ENCODE results near the gene BEND4.
"Not testable (repeated sequence)": the region's sequence is repeated elsewhere in the genome, so short reads cannot be mapped to it uniquely, and the experiment has no call there.

BEND4 gene

DNA sequence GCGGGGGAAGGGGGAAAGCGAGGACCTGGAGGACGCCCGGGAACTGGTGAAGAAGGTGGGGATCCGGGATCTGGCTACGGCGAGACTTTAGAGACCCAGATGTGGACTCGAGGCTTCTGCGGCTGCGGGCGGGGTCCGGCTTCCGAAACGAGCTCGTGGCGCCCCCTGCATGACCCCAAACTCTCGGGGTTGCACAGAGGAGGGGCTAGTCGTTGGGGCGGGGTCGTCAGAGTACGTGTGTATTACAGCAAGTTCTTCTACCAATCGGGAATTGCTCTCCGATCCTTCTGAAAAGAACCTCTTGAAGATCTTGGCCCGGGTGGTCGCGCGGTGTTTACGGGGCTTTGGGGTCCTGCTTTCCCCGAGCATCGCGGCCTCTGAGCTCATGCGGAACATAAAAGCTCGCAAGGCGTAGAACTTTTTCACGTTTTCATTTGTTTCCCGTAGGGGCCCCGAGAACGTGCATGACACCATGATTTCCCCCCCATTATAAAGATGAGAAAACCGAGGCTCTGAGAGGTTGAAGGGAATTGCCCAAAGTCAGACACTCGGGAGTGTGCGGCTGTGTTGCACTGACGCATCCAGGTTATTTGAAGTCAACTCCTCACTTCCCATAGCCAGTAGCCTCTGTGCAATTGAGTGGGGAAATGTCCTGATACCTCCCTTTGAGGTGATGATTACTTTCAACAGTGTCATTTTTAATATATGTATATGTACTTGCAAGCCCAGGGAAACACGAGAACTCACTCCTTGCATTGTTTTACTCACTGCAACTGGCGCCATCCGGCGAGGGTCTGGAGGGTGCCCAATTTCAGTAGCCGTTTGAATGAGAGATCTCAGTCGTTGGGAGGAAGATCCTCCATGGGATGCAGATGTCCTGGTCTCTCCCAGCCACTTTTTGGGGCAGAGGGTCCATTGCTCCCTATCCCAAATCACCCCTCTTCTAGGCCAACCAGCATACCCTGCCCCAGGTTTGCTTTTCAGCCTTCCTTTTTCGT is at the start of gene BEND4:
Gene BEND4, minus strand, starts transcription at position 149 of the 998 bp plus-strand sequence. CDS start 512 bp downstream, outside the sequence.
- DNase-seq: no peak

GRCh38 chr4:42197341-42197740 is 44.9 kb upstream of the BEND4 start:
- DNase-seq: no peak

DNA sequence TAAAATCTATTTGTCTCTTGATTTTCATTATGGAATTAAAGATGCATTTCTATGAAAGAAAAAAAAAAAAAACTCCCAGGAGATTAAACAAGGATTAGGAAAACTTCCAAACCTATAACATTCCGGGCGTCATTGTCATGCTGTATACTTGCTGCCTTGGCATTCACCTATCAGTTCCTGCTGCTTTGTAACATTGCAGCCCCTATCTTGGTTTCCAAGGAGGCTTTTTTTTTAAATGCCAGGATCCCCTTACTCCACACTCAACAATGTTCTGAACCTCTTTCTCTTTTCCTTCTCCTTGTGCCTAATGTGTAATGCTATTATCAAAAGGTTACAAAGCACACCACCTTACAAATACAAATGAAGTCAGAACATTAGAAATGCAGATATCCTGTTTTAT is 20.5 kb upstream of the BEND4 start:
- DNase-seq: no peak

GRCh38 chr4:42172128-42172790 is 19.8 kb upstream of the BEND4 start:
- DNase-seq: no peak

- no peak for DNase-seq
These were observed 15.3 kb upstream of the BEND4 start for GRCh38 chr4:42167709-42168108.

DNA sequence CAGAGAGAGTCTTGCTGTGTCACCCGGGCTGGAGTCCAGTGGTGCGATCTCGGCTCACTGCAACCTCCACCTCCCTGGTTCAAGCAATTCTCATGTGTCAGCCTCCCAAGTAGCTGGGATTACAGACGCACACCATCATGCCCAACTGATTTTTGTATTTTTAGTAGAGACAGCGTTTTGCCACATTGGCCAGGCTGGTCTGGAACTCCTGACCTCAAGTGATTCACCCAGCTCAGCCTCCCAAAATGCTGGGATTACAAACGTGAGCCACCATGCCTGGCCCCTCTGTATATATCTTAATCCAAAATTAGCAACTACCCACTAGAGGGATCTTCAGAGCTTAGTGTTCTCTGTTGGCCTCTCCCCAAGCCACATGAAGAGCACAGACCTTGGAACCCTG is 13.7 kb upstream of the BEND4 start:
- not testable (repeated sequence) for DNase-seq

GRCh38 chr4:42159271-42160001 is 7.0 kb upstream of the BEND4 start:
- no peak for DNase-seq

GRCh38 chr4:42151568-42152506 is 618 bp downstream of the BEND4 start:
- no peak for DNase-seq

DNA sequence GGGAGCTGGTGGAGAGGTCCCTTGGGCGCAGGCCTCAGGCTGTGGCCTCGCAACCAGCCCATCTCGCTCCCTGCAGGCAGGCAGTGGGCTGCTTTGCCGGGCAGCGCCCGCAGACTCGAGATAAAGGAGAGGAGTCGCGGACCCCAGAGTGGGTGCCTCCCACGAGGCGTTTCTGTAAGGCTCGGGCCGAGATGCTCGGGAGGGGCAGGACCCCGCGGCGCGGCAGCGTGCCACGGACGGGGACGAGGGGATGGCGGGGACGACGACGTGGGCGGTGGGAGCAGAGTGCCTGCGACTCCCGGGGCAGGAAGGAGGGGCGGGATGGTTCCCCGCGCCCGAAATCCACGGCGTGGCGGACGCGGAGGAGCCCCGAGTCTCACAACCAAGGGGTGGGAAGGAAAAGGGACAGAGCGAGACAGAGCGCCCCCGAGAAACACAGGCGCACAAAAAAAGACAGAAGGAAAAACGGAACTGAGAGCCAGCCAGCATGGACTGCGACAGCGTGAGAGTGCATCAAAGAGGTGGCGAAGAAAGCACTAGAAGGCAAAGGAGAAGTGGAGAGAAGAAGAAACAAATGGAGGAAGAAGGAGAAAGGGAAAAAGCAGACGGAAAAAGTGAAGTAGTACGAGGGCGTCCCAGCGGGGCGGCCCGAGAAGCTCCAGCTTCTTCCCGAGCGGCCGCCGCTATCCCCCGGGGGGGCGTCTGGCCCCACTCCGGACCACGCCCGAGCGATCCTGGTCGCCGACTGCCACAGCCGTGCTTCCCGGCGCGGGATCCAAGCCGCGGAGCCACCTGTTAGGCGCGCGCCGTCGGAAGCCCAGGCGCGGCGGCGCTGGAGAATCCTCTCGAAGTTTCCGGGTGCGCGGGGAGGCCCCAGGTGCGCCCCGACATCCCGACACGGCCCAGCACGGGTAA is 1.5 kb downstream of the BEND4 start:
- no peak for DNase-seq

- DNase-seq: no peak
These were observed 3.5 kb downstream of the BEND4 start for GRCh38 chr4:42149004-42149403.

- no peak for DNase-seq
These were observed 4.0 kb downstream of the BEND4 start for GRCh38 chr4:42148425-42148824.

DNA sequence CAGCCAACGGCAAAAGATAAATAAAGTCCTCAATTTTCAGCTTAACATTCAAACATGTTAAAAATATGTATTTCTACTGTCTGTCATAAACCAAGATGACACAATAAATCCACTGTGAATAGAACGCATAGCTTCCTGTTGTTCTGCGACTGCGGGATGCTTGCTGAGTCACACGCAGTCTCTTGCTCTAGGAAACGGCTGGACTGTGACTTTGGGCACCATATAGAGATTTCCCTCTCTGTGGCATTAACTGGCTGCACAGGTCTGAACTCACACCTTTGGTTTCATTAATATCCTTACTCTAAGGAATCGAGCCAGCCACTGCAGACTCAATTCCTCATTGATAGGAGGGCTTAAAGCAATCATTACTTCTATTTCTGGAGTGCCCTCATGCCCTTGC is 8.4 kb downstream of the BEND4 start:
- DNase-seq: no peak

DNA sequence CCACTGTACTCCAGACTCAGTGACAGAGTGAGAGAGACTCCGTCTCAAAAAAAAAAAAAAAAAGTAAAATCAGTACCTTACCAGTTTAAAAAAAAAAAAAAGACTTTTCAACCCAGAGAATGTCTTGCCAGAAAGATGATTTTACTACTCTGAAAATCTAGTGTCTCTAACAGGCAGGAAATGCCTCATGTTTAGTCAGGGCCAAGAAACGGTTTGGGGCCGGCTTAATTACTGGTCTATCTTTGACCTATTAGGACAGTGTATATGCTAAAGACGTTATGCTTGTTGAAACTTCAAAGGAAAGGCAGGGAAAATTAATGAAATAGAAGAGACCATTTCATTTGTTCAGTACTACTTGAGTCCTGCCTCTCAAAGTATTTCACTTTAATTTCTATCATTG is 9.9 kb downstream of the BEND4 start:
- DNase-seq: no peak

DNA sequence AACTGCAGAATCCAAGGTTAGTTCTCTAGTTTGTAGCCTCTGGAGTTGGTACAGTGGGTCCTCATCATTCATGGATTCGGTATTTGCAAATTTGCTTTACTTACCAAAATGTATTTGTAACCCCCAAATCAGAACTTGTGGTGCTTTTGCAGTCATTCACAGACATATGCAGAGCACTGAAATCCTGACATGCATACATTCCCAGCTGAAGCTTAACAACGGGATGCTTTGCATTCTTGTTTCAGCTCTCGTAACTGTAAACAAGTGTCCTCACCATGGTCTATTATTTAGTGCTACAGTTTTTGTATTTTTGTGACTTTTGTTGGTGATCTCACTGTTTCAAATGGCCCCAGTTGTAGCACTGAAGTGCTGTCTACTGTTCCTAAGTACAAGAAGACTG is 16.1 kb downstream of the BEND4 start:
- no peak for DNase-seq

GRCh38 chr4:42133006-42133405 is 19.4 kb downstream of the BEND4 start:
- no peak for DNase-seq

DNA sequence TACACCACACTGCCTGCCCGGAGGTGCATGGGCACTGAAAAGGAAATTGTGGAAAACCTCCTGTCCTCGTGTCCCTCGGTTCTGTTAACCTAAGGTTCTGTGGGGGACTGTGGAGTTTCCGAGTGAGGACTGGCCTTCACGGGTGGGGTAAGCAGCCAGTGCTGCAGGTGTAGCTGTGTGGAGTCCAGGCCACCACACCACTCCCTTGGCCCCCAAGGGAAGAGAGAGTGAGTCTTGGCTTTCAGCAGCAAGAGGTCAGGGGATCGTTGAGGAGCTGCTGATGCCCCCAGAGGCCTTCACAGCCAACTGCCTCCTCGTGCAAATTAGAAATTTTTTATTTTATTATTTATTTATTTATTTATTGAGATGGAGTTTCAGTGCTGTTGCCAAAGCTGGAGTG is 20.4 kb downstream of the BEND4 start:
- DNase-seq: no peak

DNA sequence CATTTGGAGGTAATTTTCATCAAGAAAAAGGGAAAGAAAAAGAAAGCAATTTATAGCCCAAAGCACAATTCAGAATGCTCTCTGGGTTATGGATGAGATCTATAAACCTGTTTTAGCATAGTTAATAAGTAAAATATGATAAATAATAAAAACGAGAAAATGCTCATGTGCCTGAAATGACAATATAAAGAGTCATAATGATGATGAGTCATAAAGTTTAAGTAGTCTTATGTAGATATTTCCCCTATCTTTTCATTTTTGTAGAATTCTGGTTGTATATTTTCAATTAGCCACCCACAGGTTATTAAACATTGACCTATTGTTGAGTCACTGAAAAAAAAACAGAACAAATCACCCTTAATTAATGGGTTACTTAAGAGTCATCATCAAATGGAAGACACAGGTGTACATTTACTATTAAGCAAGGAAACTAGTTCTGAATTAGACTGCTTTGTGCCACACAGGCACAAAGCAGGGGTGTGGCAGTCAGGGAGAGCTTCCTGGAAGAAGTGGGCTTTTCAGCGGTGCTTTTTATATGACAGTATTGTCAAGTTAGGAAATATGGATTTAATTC is 29.3 kb downstream of the BEND4 start:
- no peak for DNase-seq

DNA sequence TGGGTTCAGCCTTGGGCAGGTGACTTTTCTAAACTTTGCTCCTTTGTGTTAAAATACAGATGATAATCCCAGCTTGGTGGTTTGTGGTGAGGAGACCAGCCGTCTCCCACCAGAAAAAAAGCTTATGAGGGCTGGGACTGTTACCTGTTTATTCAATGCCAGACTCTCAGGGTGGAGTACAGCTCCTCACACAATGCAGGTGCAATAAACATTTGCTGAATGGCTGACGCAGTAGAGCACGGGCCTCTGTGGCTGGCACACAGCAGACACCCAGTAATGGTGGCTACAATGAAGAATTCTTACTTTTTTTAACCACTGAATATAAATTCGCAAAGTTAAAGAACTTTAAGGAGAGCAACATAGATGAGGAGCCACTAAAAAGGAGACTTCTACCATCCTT is 30.2 kb downstream of the BEND4 start:
- DNase-seq: no peak

DNA sequence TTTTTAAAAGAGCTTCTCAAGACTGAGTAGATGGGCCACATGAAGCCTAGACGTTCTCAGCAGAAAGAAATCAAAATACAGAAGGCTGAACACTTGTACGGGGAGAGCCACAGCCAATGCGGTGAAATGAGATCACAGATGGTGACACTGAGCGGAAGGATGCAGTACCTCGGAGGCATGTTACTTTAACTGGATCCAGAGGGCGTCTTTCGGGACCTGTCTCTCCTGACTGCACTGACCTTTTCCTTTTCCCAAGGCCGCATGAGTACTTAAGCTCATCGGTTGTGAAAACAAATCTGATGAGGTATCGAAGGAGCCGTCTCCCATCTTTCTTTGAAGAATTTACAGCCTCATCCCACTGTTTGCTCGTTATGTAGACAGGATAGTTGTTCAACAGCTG is 32.6 kb downstream of the BEND4 start:
- no peak for DNase-seq

DNA sequence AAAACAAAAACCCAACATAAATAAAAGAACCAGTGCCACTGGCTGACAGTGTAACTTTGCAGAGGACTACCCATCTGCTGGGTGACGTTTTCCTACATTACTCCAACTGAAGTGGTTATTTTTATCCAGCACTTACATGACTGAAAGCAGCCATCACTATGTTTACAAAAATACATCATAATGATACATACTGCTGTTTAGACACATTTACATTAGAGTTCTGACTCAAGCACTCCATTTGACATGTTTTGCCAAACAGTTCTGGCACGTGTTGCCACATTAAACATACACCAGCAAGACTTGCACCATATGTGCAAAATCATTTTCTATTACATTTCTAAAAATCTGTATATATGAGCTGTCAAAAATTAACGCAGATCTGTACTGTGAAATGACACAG is 39.6 kb downstream of the BEND4 start:
- no peak for DNase-seq

DNA sequence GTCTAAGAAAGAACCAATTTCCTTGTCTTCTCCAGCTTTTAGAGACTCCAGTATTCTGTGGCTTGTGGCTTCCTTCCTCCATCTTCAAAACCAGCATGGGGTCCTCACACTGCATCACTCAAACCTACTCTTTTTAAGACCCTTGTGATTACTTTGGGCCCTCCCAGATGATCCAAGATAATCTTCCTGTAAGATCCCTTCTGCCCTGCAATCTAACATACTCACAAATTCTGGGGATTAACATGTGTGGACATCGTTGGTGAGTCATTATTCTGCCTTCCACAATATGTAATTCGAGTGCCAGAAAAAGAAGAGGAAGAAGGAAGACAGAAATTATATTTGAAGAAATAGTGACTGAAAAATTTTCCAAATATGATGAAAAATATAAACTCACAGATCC is 47.9 kb downstream of the BEND4 start:
- no peak for DNase-seq

Measured in NCI-H446 treated with DMSO at 0.1 percent for 48 hours (cell line).